Cardiac muscle cell (in vitro differentiated cells and primary cell): ENCODE measurements around the gene APRT. TPM values are rescaled to one million over a fixed set of nuclear protein-coding genes. Genes with fewer than 3 reads are reported as not detected.

Source experiments
- DNase-seq, 2 donors: peaks; one replicate each; pipeline versions ENCODE4 v3.0.0 to v3.0.0-alpha.2; 2010 to 2017; ENCODE audit warnings: low read depth in 1 of 2, low spot score in 1 of 2
- H3K27ac ChIP-seq: fragments of 200-600 bp; sonication (generic); 2 replicates; pipeline ENCODE4 v1.5.1; 2016
- H3K27me3 ChIP-seq: fragments of 200-600 bp; sonication (generic); 2 replicates; pipeline ENCODE4 v1.6.0; 2016; ENCODE audit warnings: control low read depth
- H3K36me3 ChIP-seq: fragments of 200-600 bp; sonication (generic); 2 replicates; pipeline ENCODE4 v1.5.1; 2016; ENCODE audit warnings: control low read depth
- H3K4me1 ChIP-seq: fragments of 200-600 bp; sonication (generic); 2 replicates; pipeline ENCODE4 v1.8.1; 2017; ENCODE audit warnings: low read depth, mild to moderate bottlenecking, mixed run types
- H3K4me3 ChIP-seq: fragments of 200-600 bp; sonication (generic); 2 replicates; pipeline ENCODE4 v1.5.1; 2016; ENCODE audit warnings: mild to moderate bottlenecking
- H3K9me3 ChIP-seq: fragments of 200-600 bp; sonication (generic); 2 replicates; pipeline ENCODE4 v1.5.1; 2017; ENCODE audit warnings: low read depth, mild to moderate bottlenecking, control low read depth
- polyA plus RNA-seq: library from polyadenylated mRNA; unstranded; fragments of >200 nt; fragmentation: Nextera tagmentation; extraction: Ambion mirVana; gene quantifications from 2 replicates; pipeline ENCODE4 v1.2.1, GENCODE V29; 2016
- total RNA-seq: library from RNA; depleted of rRNA; stranded (reverse); fragments of >200 nt; gene quantifications from 2 replicates; pipeline ENCODE4 v1.2.3, GENCODE V29; 2016
- TF ChIP-seq, protein P1 (sequence below): IDR thresholded peaks from 2 replicates; pipeline ENCODE4 v1.5.1; 2012; ENCODE audit warnings: low read depth, mild to moderate bottlenecking, low read length

Gene APRT
- total and polyA plus RNA-seq, 2 experiments from 2014 or later: 123 to 169 TPM

DNA sequence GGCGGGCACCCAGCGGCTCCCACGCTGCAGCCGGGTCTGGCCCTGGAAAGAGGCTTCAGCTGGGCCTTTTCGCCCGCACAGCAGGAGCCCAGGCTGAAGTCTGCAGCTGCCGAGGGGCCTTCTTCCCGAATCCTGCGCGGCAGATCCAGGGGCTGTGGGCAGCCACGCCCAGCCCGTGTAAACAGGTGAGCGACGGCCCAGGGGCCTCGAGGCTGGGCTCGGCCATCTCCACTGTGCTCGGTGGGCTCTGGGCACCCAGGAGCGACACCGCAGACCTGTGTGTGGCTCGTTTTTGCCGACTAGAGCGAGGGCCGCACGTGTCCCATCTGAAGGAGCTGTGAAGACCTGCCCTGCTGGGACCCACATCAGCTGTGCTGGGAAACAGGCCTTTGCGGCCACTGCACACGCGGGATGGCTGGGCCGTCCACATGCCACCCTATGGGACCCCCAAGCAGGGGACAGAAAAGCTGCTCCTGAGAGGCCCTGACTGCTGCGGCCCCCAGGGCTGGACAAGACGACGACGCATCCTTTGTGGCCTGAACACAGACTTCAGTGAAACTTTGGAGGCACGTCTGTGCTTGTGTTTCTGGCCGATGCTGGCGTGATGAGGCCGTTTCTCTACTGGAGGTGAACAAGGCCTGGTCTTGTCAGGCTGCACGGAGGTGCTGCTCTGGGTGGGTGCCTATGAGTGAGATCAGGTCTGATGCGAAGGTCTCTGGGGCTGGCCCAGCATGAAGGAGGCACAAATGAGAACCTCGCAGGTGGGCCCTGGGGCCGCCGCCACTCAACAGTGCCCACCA is 5.2 kb upstream of the APRT start:
- no peak overlapping the region for H3K4me3 ChIP-seq
- no peaks in the 10 kb centered on the region for H3K36me3 ChIP-seq
- H3K9me3 ChIP-seq: no peaks in the 10 kb centered on the region
- no peak overlapping the region for H3K27ac ChIP-seq
- TF ChIP-seq, protein P1, sequence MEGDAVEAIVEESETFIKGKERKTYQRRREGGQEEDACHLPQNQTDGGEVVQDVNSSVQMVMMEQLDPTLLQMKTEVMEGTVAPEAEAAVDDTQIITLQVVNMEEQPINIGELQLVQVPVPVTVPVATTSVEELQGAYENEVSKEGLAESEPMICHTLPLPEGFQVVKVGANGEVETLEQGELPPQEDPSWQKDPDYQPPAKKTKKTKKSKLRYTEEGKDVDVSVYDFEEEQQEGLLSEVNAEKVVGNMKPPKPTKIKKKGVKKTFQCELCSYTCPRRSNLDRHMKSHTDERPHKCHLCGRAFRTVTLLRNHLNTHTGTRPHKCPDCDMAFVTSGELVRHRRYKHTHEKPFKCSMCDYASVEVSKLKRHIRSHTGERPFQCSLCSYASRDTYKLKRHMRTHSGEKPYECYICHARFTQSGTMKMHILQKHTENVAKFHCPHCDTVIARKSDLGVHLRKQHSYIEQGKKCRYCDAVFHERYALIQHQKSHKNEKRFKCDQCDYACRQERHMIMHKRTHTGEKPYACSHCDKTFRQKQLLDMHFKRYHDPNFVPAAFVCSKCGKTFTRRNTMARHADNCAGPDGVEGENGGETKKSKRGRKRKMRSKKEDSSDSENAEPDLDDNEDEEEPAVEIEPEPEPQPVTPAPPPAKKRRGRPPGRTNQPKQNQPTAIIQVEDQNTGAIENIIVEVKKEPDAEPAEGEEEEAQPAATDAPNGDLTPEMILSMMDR: no peak
- no peaks in the 10 kb centered on the region for H3K27me3 ChIP-seq
- DNase-seq: no peak
- H3K4me1 ChIP-seq: peaks cover 5% of the 10 kb centered on the region

DNA sequence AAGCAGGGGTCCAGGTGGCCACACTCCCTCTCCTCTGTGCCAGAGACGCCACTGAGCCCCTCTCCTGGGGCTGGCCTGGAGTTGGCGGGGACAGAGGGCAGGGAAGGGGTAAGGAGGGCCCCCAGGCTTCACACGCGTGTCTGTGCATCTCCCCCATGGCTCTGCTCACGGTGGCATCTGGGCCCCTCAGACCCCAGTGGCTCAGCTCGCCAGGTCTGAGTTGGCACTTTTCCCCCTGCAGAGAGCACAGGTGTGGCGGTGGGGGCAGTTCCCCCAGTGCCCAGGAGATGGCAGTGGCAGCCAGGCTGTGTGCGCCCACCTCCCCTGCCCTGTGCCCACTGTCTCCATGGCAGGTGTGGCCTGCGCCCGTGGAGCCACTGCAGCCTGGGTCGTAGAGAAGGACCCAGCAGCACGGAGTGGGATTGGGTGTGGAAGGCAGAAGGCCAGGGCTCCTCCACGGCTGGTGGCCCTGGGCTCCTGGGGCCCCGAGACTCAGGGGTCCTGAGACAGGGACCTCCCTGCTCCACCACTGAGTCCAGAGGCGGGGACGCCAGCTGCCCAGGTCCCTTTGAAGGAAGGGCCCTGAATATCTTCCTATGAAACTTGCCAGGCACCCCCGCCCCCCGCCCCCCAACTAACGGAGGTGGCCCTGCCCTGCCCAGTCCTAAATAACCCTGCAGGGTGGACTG is 4.3 kb upstream of the APRT start:
- Histone ChIP-seq H3K4me3 (no peak overlapping the region), H3K27ac (no peak overlapping the region), H3K27me3 (no peaks in the 10 kb centered on the region), H3K36me3 (no peaks in the 10 kb centered on the region), H3K4me1 (peaks cover 5% of the 10 kb centered on the region), H3K9me3 (no peaks in the 10 kb centered on the region)
- TF ChIP-seq, protein P1: peak; percentile 65
- peak; percentile 22 to 45 for DNase-seq

DNA sequence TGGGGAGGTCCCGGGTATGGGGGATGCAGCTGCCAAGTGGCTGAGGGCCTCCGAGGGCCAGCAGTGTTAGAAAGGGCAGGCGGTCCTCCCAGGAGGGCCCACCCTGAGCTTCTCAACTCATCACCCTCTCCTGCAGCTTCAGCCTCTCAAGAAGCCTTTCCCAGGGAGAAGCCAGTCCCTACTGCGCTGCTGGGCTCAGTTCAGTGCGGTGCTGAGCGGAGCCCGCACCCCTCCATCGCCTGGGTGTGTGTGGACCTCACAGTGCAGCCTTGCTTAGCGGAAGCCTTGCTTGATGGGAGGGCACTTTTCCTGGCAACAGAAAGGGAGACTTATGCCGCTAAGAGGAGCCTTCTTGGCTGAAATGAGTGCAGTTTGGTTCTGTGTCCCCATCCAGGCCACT is 3.5 kb upstream of the APRT start:
- H3K9me3 ChIP-seq: no peaks in the 10 kb centered on the region
- no peak for DNase-seq
- H3K36me3 ChIP-seq: no peaks in the 10 kb centered on the region
- no peak overlapping the region for H3K4me3 ChIP-seq
- TF ChIP-seq, protein P1: no peak
- H3K4me1 ChIP-seq: peaks cover 9% of the 10 kb centered on the region
- H3K27ac ChIP-seq: no peak overlapping the region
- no peaks in the 10 kb centered on the region for H3K27me3 ChIP-seq

DNA sequence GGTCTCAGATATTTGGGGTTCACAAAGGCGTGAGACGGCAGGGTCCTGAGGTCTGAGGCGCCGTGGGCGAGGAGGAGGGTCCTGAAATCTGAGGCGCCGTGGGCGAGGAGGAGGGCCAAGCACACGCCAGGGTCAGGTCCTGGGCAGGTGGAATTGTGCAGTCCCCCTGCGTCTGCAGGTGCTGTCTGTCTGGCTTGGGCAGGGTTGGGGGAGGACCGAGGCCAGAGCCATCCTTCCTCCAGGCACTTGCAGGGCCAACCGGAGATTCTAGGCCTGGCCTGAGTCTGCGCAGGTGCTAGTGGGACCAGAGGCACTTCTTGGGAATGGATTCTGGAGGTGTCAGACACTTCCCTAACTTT is 2.4 kb upstream of the APRT start:
- Histone ChIP-seq H3K4me1 (peaks cover 9% of the 10 kb centered on the region), H3K9me3 (no peaks in the 10 kb centered on the region), H3K27ac (no peak overlapping the region), H3K27me3 (no peaks in the 10 kb centered on the region), H3K4me3 (no peak overlapping the region), H3K36me3 (peaks cover 5% of the 10 kb centered on the region)
- no peak for DNase-seq
- TF ChIP-seq, protein P1: no peak

DNA sequence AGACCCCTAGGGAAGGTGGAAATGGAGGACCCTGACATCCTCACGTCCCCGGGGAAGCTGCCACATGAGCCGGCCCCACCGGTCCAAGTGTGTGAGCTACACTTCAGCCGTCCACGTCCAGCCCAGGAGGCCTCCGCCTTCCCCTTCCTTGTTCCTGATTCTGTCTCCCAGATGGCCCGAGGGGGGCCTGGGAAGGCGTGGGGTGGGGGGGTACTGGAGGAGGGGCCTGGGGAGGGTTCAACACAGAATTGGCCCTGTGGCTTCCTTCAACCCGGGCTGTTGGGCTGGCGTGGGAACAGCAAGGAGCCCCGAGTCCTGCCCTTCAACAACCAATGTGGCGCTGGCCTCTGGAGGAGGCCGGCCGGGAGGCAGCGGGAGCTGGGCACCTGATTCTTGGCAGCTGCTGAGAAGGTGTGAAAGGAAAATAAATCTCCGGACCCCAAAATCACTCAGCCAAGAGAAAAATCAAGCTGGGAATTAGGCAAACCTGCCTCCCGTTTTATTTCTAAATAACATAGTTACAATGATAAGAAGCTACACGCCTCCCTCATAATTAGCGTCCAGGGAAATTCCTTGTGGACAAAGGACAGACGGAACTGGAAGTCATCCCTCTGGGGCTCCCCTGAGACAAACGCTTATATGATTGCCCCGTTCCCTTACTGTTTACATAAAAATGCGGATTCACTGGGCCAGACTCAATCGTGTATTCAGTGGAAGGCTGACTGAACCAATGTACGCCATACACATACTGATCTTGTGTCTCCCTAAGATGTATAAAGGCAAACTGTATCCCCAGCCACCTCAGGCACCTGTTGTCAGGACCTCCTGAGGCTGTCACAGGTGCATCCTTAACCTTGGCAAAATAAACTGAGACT is 1.8 kb upstream of the APRT start:
- H3K27me3 ChIP-seq: no peaks in the 10 kb centered on the region
- no peak for DNase-seq
- no peaks in the 10 kb centered on the region for H3K9me3 ChIP-seq
- no peak overlapping the region for H3K27ac ChIP-seq
- peaks cover 6% of the 10 kb centered on the region for H3K36me3 ChIP-seq
- peaks cover 9% of the 10 kb centered on the region for H3K4me1 ChIP-seq
- H3K4me3 ChIP-seq: no peak overlapping the region
- TF ChIP-seq, protein P1: no peak
